Panc1 (cell line): Measurements from ENCODE around the gene NAA25.
"Not testable (repeated sequence)": the region's sequence is repeated elsewhere in the genome, so short reads cannot be mapped to it uniquely, and the experiment has no call there.

Source experiments
- CTCF ChIP-seq: fragments of 450-650 bp; IDR thresholded peaks from 2 replicates; pipeline ENCODE4 v1.5.1; 2017; ENCODE audit warnings: mild to moderate bottlenecking
- POLR2AphosphoS5 ChIP-seq: IDR thresholded peaks from 2 replicates; pipeline ENCODE4 v1.6.1; 2012; ENCODE audit warnings: mild to moderate bottlenecking, low read depth, low read length, moderate library complexity
- REST ChIP-seq, 2 experiments: IDR thresholded peaks; 2 replicates each; pipeline ENCODE4 v1.6.1; 2011 to 2012; ENCODE audit warnings: low read depth in 2 of 2, control low read depth in 1 of 2, low read length in 1 of 2, mild to moderate bottlenecking in 1 of 2, moderate library complexity in 1 of 2; ENCODE audit not compliant: insufficient read depth in 1 of 2
- SIN3A ChIP-seq: IDR thresholded peaks from 2 replicates; pipeline ENCODE4 v1.6.1; 2012; ENCODE audit warnings: low read depth, mild to moderate bottlenecking, low read length, moderate library complexity, borderline replicate concordance; ENCODE audit not compliant: insufficient read depth
- TCF7L2 ChIP-seq: IDR thresholded peaks from 2 replicates; pipeline ENCODE4 v1.6.1; 2011; ENCODE audit warnings: mild to moderate bottlenecking, low read depth, low read length, inconsistent platforms

- not testable (repeated sequence) for TF ChIP-seq POLR2AphosphoS5; CTCF; REST (IDR thresholded peaks at IDR 0.05; ENCODE audit: insufficient read depth in 1 of 2, low read depth in 2 of 2, low read length in 1 of 2); SIN3A; TCF7L2
Observed at GRCh38 chr12:111994211-111995111, 114.1 kb downstream of the NAA25 start.
